Measurements from ENCODE around the gene NSG1. TPM values are rescaled to one million over a fixed set of nuclear protein-coding genes. Genes with fewer than 3 reads are reported as not detected.

The NSG1 gene
- total RNA-seq, 1 donor from 2014 or later: 24.5 TPM

DNA sequence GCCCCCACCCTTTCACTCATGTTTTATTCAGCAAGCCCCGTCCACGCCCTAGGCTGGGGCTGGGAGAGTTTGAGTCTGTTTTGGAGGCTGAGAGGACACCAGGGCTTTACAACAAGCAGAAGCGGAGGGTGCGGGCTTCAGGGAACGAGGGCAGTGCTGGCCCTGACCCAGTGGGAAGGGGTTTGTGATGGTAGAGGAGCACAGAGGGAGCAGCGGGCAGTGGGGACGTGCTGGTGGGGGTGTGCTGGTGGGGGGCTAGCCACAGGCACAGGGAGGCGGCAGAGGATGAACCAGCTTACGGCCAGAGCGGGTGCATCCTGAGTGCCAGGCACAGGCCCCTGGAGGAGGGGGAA is 26.4 kb downstream of the NSG1 start:
- H3K36me3 Mint-ChIP-seq (ENCODE audit: low read depth): peaks cover 3% of the 10 kb centered on the region
- H3K27me3 Mint-ChIP-seq (ENCODE audit: low read depth): no peaks in the 10 kb centered on the region
- DNase-seq (ENCODE audit: low read depth, low spot score): no peak
- no peaks in the 10 kb centered on the region for H3K9me3 Mint-ChIP-seq
- H3K4me1 Mint-ChIP-seq: no peaks in the 10 kb centered on the region
- H3K27ac Mint-ChIP-seq (ENCODE audit: unreplicated experiment): no peak overlapping the region
- TF ChIP-seq, protein P1, sequence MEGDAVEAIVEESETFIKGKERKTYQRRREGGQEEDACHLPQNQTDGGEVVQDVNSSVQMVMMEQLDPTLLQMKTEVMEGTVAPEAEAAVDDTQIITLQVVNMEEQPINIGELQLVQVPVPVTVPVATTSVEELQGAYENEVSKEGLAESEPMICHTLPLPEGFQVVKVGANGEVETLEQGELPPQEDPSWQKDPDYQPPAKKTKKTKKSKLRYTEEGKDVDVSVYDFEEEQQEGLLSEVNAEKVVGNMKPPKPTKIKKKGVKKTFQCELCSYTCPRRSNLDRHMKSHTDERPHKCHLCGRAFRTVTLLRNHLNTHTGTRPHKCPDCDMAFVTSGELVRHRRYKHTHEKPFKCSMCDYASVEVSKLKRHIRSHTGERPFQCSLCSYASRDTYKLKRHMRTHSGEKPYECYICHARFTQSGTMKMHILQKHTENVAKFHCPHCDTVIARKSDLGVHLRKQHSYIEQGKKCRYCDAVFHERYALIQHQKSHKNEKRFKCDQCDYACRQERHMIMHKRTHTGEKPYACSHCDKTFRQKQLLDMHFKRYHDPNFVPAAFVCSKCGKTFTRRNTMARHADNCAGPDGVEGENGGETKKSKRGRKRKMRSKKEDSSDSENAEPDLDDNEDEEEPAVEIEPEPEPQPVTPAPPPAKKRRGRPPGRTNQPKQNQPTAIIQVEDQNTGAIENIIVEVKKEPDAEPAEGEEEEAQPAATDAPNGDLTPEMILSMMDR (conservative IDR thresholded peaks at IDR 0.05): no peak
- H3K4me3 Mint-ChIP-seq: no peak overlapping the region

DNA sequence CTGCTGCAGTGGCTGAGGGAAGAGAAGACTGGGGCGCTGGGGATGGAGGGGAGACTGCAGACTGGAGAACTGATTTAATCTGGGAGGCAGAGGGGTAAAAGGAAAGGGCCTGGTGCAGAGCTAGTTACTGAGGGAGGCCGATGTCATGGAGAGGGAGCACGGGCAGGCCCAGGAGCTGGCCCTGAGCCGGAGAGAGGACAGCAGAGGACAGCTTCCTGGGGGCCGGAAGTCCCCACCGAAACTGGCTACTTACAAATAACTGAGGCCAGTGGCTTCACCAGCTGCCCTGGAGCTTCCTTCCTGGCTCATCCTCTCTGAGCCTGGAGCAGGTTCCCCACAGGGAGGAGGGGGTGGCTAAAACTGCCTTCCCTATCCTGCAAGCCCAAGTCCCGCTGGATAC is 26.9 kb downstream of the NSG1 start:
- H3K36me3 Mint-ChIP-seq (ENCODE audit: low read depth): peaks cover 3% of the 10 kb centered on the region
- TF ChIP-seq, protein P1 (conservative IDR thresholded peaks at IDR 0.05): no peak
- no peaks in the 10 kb centered on the region for H3K4me1 Mint-ChIP-seq
- no peak for DNase-seq (ENCODE audit: low read depth, low spot score)
- H3K27ac Mint-ChIP-seq (ENCODE audit: unreplicated experiment): no peak overlapping the region
- H3K27me3 Mint-ChIP-seq (ENCODE audit: low read depth): no peaks in the 10 kb centered on the region
- H3K4me3 Mint-ChIP-seq: no peak overlapping the region
- H3K9me3 Mint-ChIP-seq: no peaks in the 10 kb centered on the region

DNA sequence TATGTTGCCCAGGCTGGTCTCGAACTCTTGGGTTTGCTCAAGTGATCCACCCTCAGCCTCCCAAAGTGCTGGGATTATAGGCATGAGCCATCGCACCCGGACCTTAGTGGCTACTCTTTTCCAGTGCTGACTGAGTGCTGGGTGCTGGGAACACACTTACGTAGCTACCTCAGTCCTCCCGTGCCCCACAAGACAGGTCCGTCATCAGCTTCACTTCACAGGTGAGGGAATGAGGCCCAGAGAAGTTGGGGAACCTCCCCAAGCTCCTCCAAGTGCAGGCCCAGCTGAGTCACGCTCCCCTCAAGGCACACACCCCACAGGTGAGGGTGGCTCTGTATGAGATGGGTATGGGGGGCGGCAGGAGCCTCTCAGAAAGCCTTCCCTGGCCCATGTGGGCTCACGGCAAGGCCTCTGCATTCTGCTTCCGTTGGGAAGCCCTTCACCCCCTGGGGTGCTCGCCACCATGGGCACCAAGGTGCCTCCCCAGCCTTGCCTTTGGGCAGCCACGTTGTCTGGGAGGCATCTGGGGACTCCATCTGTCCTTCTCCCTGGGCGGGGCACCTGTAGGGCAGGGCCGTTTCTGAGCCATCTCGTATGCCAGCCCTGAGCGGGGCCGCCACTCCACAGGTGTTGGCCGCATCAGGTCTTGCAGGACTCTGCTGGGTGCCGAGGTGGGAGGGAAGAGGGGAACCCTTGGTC is 28.4 kb downstream of the NSG1 start:
- no peak overlapping the region for H3K27ac Mint-ChIP-seq (ENCODE audit: unreplicated experiment)
- no peak for DNase-seq (ENCODE audit: low read depth, low spot score)
- peaks cover 5% of the 10 kb centered on the region for H3K4me1 Mint-ChIP-seq
- no peak overlapping the region for H3K4me3 Mint-ChIP-seq
- H3K27me3 Mint-ChIP-seq (ENCODE audit: low read depth): no peaks in the 10 kb centered on the region
- peaks cover 6% of the 10 kb centered on the region for H3K36me3 Mint-ChIP-seq (ENCODE audit: low read depth)
- TF ChIP-seq, protein P1 (conservative IDR thresholded peaks at IDR 0.05): no peak
- H3K9me3 Mint-ChIP-seq: no peaks in the 10 kb centered on the region

DNA sequence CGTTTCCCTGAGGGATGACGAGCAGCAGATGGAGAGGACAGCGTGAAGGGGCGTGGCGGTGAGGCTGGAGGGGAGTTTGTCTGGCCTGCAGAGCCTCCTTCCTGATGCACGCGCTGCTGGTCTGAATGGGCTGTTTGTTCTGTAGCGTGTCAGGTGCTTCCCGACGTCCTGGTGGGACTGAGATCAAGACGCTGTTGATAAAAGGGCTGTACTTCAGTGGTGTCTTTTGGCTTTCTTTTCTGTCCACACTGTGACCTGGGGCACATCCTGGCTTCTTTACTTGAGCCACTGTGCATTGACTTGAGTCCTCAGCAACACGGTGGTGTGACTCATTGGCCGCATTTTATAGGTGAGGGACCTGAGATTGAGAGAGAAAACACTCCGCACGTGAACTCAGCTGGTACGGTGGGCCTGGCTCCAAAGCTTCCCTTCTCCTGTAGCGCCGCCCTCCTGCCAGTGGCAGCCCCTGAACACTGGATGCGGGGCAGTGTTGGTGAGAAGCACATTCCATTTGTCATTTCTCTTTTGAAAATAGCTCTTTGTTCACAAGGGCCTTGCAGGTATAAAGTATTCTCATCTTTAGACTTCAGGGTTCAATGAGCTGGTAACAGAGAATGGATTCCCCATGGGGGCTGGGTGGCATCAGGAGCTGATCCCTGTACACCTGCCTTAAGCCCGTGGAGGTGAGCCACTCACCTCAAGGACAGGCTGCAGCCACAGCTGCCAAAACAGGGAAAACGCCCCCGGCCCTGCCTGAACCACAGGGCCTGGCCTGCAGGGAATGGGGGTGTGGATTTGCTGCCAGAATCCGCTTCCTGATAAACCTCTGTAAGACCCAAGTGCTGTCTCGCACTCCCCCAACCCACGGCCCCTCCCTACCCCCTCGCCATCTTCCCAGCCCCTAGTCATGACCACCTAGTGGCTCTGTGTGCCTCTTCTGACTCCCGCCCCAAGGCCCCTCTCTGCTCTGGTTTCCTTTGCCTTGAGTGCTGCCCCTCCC is 29.2 kb downstream of the NSG1 start:
- no peaks in the 10 kb centered on the region for H3K27me3 Mint-ChIP-seq (ENCODE audit: low read depth)
- TF ChIP-seq, protein P1 (conservative IDR thresholded peaks at IDR 0.05): no peak
- peaks cover 10% of the 10 kb centered on the region for H3K36me3 Mint-ChIP-seq (ENCODE audit: low read depth)
- peaks cover 5% of the 10 kb centered on the region for H3K4me1 Mint-ChIP-seq
- DNase-seq (ENCODE audit: low read depth, low spot score): no peak
- no peaks in the 10 kb centered on the region for H3K9me3 Mint-ChIP-seq
- H3K27ac Mint-ChIP-seq (ENCODE audit: unreplicated experiment): no peak overlapping the region
- no peak overlapping the region for H3K4me3 Mint-ChIP-seq

DNA sequence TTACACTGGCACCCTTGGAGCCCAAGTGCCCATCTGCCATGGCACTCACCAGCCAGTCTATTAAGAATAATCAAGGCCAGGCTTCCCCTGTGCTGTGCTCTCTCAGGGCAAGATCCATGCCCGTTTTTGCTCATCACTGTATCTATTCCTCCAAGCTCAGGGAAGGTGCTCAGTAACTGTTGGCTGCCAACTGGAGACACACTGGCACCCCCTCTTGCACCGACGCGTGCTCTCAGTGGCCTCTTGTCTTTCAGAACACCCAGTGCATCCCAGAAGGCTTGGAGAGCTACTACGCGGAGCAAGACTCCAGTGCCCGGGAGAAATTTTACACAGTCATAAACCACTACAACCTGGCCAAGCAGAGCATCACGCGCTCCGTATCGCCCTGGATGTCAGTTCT is 30.1 kb downstream of the NSG1 start:
- Mint-ChIP-seq H3K27me3 (ENCODE audit: low read depth) (no peaks in the 10 kb centered on the region), H3K27ac (ENCODE audit: unreplicated experiment) (no peak overlapping the region), H3K9me3 (no peaks in the 10 kb centered on the region), H3K36me3 (ENCODE audit: low read depth) (peaks cover 10% of the 10 kb centered on the region), H3K4me3 (no peak overlapping the region), H3K4me1 (peaks cover 5% of the 10 kb centered on the region)
- DNase-seq (ENCODE audit: low read depth, low spot score): no peak
- TF ChIP-seq, protein P1 (conservative IDR thresholded peaks at IDR 0.05): no peak
